Neural crest cell (in vitro differentiated cells): ENCODE data around the gene C11orf86. TPM values are rescaled to one million over a fixed set of nuclear protein-coding genes. Genes with fewer than 3 reads are reported as not detected.

Experiments
- DNase-seq: peaks from one replicate; pipeline ENCODE4 v3.0.0; 2021; ENCODE audit warnings: low read depth, mixed read lengths, low spot score
- H3K27ac Mint-ChIP-seq: one replicate; pipeline ENCODE4 v1.8.0; 2021; ENCODE audit warnings: mild to moderate bottlenecking, mixed read lengths; ENCODE audit not compliant: unreplicated experiment
- H3K27me3 Mint-ChIP-seq: 2 replicates; pipeline ENCODE4 v1.8.0; 2021; ENCODE audit warnings: low read depth, mild to moderate bottlenecking, mixed read lengths
- H3K36me3 Mint-ChIP-seq: 2 replicates; pipeline ENCODE4 v1.8.0; 2021; ENCODE audit warnings: low read depth, mild to moderate bottlenecking, mixed read lengths
- H3K4me1 Mint-ChIP-seq: 2 replicates; pipeline ENCODE4 v1.8.0; 2021; ENCODE audit warnings: mixed read lengths
- H3K4me3 Mint-ChIP-seq: one replicate; pipeline ENCODE4 v1.8.0; 2021; ENCODE audit warnings: mild to moderate bottlenecking, mixed read lengths
- H3K9me3 Mint-ChIP-seq: 2 replicates; pipeline ENCODE4 v1.8.0; 2021; ENCODE audit warnings: mixed read lengths
- CTCF ChIP-seq: fragments of 200-600 bp; sonication (generic); conservative IDR thresholded peaks from 2 replicates; pipeline ENCODE4 v1.5.0; 2021; ENCODE audit warnings: antibody characterized with exemption, mild to moderate bottlenecking
- long read RNA-seq: library from polyadenylated mRNA; unstranded; transcript quantifications from one replicate; pipeline ENCODE4 v2.0.0, GENCODE V29; 2020
- total RNA-seq: library from RNA; stranded (reverse); gene quantifications from 2 replicates; pipeline ENCODE4 v1.2.1, GENCODE V29; 2021

Gene C11orf86
- total RNA-seq, result not detected in 2 replicates
- long read RNA-seq, result 0 reads

DNA sequence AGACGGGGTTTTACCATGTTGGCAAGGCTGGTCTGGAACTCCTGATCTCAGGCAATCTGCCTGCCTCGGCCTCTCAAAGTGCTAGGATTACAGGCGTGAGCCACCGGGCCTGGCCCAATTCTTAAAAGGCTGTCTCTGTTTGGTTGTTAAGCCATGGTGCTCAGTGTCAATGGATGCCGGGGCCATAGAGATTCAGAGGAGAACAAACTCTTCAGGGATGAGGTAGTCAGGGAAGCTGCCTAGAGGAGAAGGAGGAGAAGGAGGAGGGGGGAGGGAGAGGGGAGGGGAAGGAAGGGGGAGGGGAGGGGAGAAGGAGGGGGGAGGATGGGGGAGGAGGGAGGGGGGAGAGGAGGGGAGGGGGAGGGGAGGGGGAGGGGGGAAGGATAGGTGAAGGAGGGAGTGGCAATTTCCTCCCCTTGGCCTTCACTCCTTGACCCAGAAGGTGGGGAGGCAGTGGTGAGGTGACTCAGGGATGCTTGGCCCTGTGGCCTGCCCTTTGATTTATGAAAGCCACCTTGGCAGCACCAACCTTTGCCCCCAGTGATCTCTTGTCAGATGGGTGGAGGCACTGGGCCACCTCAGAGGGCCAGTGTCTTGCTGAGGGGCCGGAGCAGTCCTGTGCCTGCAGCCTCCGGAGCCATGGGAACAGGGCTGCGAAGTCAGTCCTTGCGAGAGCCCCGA, at the start of gene C11orf86:
Gene C11orf86 (plus strand): TSS at position 581 of the 681 bp plus-strand sequence. CDS start 59 bp downstream, at position 640.
- no peak within 1 kb of the TSS for H3K27ac Mint-ChIP-seq
- no peaks in the 10 kb centered on the region for H3K36me3 Mint-ChIP-seq
- peaks cover 5% of the 10 kb centered on the region for H3K4me1 Mint-ChIP-seq
- no peak for DNase-seq
- H3K9me3 Mint-ChIP-seq, result no peaks in the 10 kb centered on the region
- TF ChIP-seq CTCF, result no peak
- H3K4me3 Mint-ChIP-seq, result no peak within 1 kb of the TSS
- no peaks in the 10 kb centered on the region for H3K27me3 Mint-ChIP-seq

DNA sequence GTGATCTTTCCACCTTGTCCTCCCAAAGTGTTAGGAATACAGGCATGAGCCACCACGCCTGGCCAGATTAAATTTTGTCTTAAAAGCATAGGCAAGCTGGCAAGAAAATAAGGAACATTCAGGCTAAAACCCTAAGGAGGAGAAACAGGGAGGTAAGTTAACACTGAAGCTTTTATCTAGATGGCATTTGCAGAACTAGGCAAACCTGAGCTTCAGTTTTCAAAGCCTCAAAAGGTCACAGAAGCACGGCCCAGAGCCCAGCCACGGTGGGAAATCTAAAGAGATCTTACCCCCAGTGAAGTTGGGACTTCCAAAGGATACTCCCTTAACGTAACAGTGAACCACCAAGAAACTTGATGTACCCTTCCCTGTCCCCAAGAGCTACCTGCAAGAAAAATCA, 45.4 kb upstream of the C11orf86 start:
- peaks cover 6% of the 10 kb centered on the region for H3K4me1 Mint-ChIP-seq
- TF ChIP-seq CTCF, result no peak
- DNase-seq, result no peak
- H3K27ac Mint-ChIP-seq, result no peak overlapping the region
- H3K4me3 Mint-ChIP-seq, result no peak overlapping the region
- H3K9me3 Mint-ChIP-seq, result no peaks in the 10 kb centered on the region
- no peaks in the 10 kb centered on the region for H3K27me3 Mint-ChIP-seq
- no peaks in the 10 kb centered on the region for H3K36me3 Mint-ChIP-seq

GRCh38 chr11:66932543-66932942, 42.6 kb upstream of the C11orf86 start:
- TF ChIP-seq CTCF, result no peak
- no peak for DNase-seq
- Mint-ChIP-seq H3K4me1 (peaks cover 4% of the 10 kb centered on the region), H3K27me3 (no peaks in the 10 kb centered on the region), H3K36me3 (no peaks in the 10 kb centered on the region), H3K27ac (no peak overlapping the region), H3K9me3 (no peaks in the 10 kb centered on the region), H3K4me3 (no peak overlapping the region)

GRCh38 chr11:66933531-66933930, 41.6 kb upstream of the C11orf86 start:
- H3K4me1 Mint-ChIP-seq, result peaks cover 4% of the 10 kb centered on the region
- H3K9me3 Mint-ChIP-seq, result no peaks in the 10 kb centered on the region
- no peak for TF ChIP-seq CTCF
- H3K27ac Mint-ChIP-seq, result no peak overlapping the region
- no peak overlapping the region for H3K4me3 Mint-ChIP-seq
- no peaks in the 10 kb centered on the region for H3K27me3 Mint-ChIP-seq
- DNase-seq, result no peak
- H3K36me3 Mint-ChIP-seq, result no peaks in the 10 kb centered on the region

DNA sequence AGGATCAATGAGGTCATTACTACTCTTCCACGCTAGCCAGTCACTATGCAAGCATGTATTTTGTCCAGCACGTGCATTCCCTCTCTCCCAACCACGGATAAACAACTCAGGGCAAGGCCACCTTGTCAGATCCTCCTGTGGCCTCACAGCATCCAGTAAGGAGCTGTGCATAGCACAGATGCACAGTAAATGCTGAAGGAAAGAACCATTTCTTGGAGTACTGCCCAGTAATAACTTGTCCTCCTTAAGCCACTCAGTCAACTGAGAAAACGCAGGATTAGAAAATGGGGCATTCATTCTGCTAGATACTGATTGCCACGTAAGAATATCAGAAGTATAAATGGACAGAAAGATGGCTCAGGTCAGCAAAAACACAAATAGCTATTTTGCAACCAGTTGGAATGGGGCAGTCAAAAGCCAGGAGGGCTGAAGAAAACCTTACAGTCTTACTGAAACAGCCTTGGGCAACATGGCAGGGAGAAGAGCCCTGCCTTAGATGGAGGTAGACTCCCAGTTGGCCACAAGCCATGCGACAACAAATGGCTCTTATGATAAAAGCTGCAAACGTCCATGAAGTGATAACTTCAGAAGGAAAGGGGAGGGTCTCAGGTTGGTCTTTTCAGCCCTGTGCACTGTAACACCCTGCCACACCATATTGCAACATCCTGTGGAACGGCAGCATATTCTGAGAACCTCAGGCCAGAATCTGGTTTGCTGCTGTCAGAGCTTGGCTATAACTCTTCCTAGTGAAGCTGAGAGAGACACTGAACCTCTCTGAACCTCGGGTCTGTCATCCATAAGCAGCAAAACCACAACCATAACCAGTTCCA, 39.9 kb upstream of the C11orf86 start:
- H3K36me3 Mint-ChIP-seq, result no peaks in the 10 kb centered on the region
- no peaks in the 10 kb centered on the region for H3K27me3 Mint-ChIP-seq
- H3K9me3 Mint-ChIP-seq, result no peaks in the 10 kb centered on the region
- no peak for DNase-seq
- TF ChIP-seq CTCF, result no peak
- H3K4me3 Mint-ChIP-seq, result no peak overlapping the region
- H3K27ac Mint-ChIP-seq, result no peak overlapping the region
- H3K4me1 Mint-ChIP-seq, result peaks cover 4% of the 10 kb centered on the region
